MM.1S (cell line): Measurements from ENCODE around the gene SLC13A3.

Source experiments
- DNase-seq: peaks from one replicate; pipeline ENCODE4 v3.0.0-alpha.2; 2015
- H2AFZ ChIP-seq: fragments of 300-600 bp; sonication (generic); 2 replicates; pipeline ENCODE4 v1.6.0; 2016; ENCODE audit warnings: antibody characterized with exemption, low read length
- H3F3A ChIP-seq: fragments of 300-600 bp; sonication (generic); 2 replicates; pipeline ENCODE4 v1.6.1; 2016; ENCODE audit warnings: mild to moderate bottlenecking, antibody characterized with exemption, low read length, moderate library complexity, mixed read lengths; ENCODE audit not compliant: insufficient read depth
- H3K27ac ChIP-seq: fragments of 300-600 bp; sonication (generic); 2 replicates; pipeline ENCODE4 v1.5.1; 2016; ENCODE audit warnings: mild to moderate bottlenecking, low read length
- H3K27me3 ChIP-seq: fragments of 300-600 bp; sonication (generic); replicated peaks from 2 replicates; pipeline ENCODE4 v1.6.0; 2016; ENCODE audit warnings: low read length; ENCODE audit not compliant: insufficient read depth
- H3K36me3 ChIP-seq: fragments of 300-600 bp; sonication (generic); replicated peaks from 2 replicates; pipeline ENCODE4 v1.6.1; 2016; ENCODE audit warnings: mild to moderate bottlenecking, low read length, mixed read lengths; ENCODE audit not compliant: insufficient read depth
- H3K4me1 ChIP-seq: fragments of 300-600 bp; sonication (generic); 2 replicates; pipeline ENCODE4 v1.6.1; 2016; ENCODE audit warnings: low read length, mixed read lengths
- H3K4me2 ChIP-seq: fragments of 300-600 bp; sonication (generic); 2 replicates; pipeline ENCODE4 v1.6.0; 2016; ENCODE audit warnings: low read depth, low read length
- H3K4me3 ChIP-seq: fragments of 300-600 bp; sonication (generic); 2 replicates; pipeline ENCODE4 v1.5.1; 2016; ENCODE audit warnings: low read length, mixed read lengths
- H3K79me2 ChIP-seq: fragments of 300-600 bp; sonication (generic); 2 replicates; pipeline ENCODE4 v1.6.1; 2016; ENCODE audit warnings: mixed run types, low read length, mixed read lengths
- H3K9ac ChIP-seq: fragments of 300-600 bp; sonication (generic); 2 replicates; pipeline ENCODE4 v1.6.1; 2016; ENCODE audit warnings: low read length, mixed read lengths
- H3K9me2 ChIP-seq: fragments of 300-600 bp; sonication (generic); replicated peaks from 2 replicates; pipeline ENCODE4 v1.6.1; 2016; ENCODE audit warnings: mild to moderate bottlenecking, low read length, mixed read lengths; ENCODE audit not compliant: insufficient read depth
- H3K9me3 ChIP-seq: fragments of 300-600 bp; sonication (generic); replicated peaks from 2 replicates; pipeline ENCODE4 v1.6.1; 2016; ENCODE audit warnings: mild to moderate bottlenecking, low read length, mixed read lengths; ENCODE audit not compliant: insufficient read depth
- H4K20me1 ChIP-seq: fragments of 300-600 bp; sonication (generic); 2 replicates; pipeline ENCODE4 v1.6.1; 2016; ENCODE audit warnings: mild to moderate bottlenecking, low read length, moderate library complexity, mixed read lengths; ENCODE audit not compliant: insufficient read depth
- EZH2 ChIP-seq: fragments of 300-600 bp; sonication (generic); optimal IDR thresholded peaks from 2 replicates; pipeline ENCODE3; 2017; ENCODE audit warnings: low read depth, mild to moderate bottlenecking, antibody characterized with exemption, low read length, mixed read lengths
- EZH2phosphoT487 ChIP-seq: fragments of 300-600 bp; sonication (generic); IDR thresholded peaks from 2 replicates; pipeline ENCODE4 v1.6.1; 2018; ENCODE audit warnings: antibody characterized with exemption, low read length
- TF ChIP-seq, protein P1 (sequence below): fragments of 300-600 bp; sonication (generic); IDR thresholded peaks from 2 replicates; pipeline ENCODE4 v1.5.1; 2016; ENCODE audit warnings: antibody characterized with exemption, low read length, mixed read lengths

The SLC13A3 gene

GRCh38 chr20:46571418-46571817, 79.8 kb downstream of the SLC13A3 start:
- no peaks in the 10 kb centered on the region for H3F3A ChIP-seq
- H3K27me3 ChIP-seq = no peaks in the 10 kb centered on the region
- no peaks in the 10 kb centered on the region for H3K9me3 ChIP-seq
- H3K36me3 ChIP-seq = no peaks in the 10 kb centered on the region
- H3K9me2 ChIP-seq = no peaks in the 10 kb centered on the region
- no peak overlapping the region for H3K4me3 ChIP-seq
- no peak for DNase-seq
- TF ChIP-seq EZH2phosphoT487 = no peak
- no peak for TF ChIP-seq EZH2
- TF ChIP-seq, protein P1, sequence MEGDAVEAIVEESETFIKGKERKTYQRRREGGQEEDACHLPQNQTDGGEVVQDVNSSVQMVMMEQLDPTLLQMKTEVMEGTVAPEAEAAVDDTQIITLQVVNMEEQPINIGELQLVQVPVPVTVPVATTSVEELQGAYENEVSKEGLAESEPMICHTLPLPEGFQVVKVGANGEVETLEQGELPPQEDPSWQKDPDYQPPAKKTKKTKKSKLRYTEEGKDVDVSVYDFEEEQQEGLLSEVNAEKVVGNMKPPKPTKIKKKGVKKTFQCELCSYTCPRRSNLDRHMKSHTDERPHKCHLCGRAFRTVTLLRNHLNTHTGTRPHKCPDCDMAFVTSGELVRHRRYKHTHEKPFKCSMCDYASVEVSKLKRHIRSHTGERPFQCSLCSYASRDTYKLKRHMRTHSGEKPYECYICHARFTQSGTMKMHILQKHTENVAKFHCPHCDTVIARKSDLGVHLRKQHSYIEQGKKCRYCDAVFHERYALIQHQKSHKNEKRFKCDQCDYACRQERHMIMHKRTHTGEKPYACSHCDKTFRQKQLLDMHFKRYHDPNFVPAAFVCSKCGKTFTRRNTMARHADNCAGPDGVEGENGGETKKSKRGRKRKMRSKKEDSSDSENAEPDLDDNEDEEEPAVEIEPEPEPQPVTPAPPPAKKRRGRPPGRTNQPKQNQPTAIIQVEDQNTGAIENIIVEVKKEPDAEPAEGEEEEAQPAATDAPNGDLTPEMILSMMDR = no peak
- H3K9ac ChIP-seq = no peak overlapping the region
- no peak overlapping the region for H3K27ac ChIP-seq
- H3K4me2 ChIP-seq = no peak overlapping the region
- no peaks in the 10 kb centered on the region for H3K79me2 ChIP-seq
- H3K4me1 ChIP-seq = no peaks in the 10 kb centered on the region
- H4K20me1 ChIP-seq = no peaks in the 10 kb centered on the region
- no peak overlapping the region for H2AFZ ChIP-seq

GRCh38 chr20:46570956-46571355, 80.3 kb downstream of the SLC13A3 start:
- no peak overlapping the region for H3K4me2 ChIP-seq
- DNase-seq = no peak
- no peaks in the 10 kb centered on the region for H4K20me1 ChIP-seq
- no peak overlapping the region for H2AFZ ChIP-seq
- H3K79me2 ChIP-seq = no peaks in the 10 kb centered on the region
- no peaks in the 10 kb centered on the region for H3K9me2 ChIP-seq
- H3K36me3 ChIP-seq = no peaks in the 10 kb centered on the region
- no peaks in the 10 kb centered on the region for H3K9me3 ChIP-seq
- TF ChIP-seq EZH2phosphoT487 = no peak
- TF ChIP-seq EZH2 = no peak
- TF ChIP-seq, protein P1 = no peak
- H3K4me3 ChIP-seq = no peak overlapping the region
- no peaks in the 10 kb centered on the region for H3F3A ChIP-seq
- H3K27ac ChIP-seq = no peak overlapping the region
- H3K9ac ChIP-seq = no peak overlapping the region
- no peaks in the 10 kb centered on the region for H3K4me1 ChIP-seq
- no peaks in the 10 kb centered on the region for H3K27me3 ChIP-seq

DNA sequence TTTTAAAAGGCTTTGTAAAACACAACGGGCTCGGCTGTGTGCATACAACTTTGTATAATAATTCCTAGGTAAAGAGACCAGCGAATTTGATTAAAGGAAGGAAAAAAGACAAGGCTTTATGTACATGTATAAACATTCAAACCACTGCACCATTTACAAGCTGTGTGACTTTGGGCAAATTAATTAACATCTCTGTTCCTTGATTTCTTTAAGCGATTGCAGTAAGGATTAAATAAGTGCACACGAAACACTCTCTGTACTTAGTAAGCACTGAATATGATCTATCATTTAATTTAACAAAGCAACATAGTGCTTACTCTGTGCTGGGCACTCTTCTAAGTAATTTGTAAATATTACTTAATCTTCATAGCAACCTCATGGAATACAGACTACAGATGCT, 81.3 kb downstream of the SLC13A3 start:
- H3K27me3 ChIP-seq = no peaks in the 10 kb centered on the region
- no peaks in the 10 kb centered on the region for H3K9me3 ChIP-seq
- H4K20me1 ChIP-seq = no peaks in the 10 kb centered on the region
- H3F3A ChIP-seq = no peaks in the 10 kb centered on the region
- H3K79me2 ChIP-seq = no peaks in the 10 kb centered on the region
- H3K9ac ChIP-seq = no peak overlapping the region
- H3K4me1 ChIP-seq = peaks cover 4% of the 10 kb centered on the region; the same call in 1 of the 2 replicates
- no peak overlapping the region for H2AFZ ChIP-seq
- H3K36me3 ChIP-seq = no peaks in the 10 kb centered on the region
- TF ChIP-seq EZH2phosphoT487 = no peak
- TF ChIP-seq EZH2 = no peak
- TF ChIP-seq, protein P1 = no peak
- no peak overlapping the region for H3K4me2 ChIP-seq
- no peak overlapping the region for H3K4me3 ChIP-seq
- H3K27ac ChIP-seq = no peak overlapping the region
- DNase-seq = no peak
- no peaks in the 10 kb centered on the region for H3K9me2 ChIP-seq
